Measurements from ENCODE around the gene XRCC5. TPM values are rescaled to one million over a fixed set of nuclear protein-coding genes. Genes with fewer than 3 reads are reported as not detected.
"Not testable (repeated sequence)": the region's sequence is repeated elsewhere in the genome, so short reads cannot be mapped to it uniquely, and the experiment has no call there.

XRCC5 gene
- total RNA-seq, 4 donors from 2014 or later: 113 to 149 (median 137) TPM

DNA sequence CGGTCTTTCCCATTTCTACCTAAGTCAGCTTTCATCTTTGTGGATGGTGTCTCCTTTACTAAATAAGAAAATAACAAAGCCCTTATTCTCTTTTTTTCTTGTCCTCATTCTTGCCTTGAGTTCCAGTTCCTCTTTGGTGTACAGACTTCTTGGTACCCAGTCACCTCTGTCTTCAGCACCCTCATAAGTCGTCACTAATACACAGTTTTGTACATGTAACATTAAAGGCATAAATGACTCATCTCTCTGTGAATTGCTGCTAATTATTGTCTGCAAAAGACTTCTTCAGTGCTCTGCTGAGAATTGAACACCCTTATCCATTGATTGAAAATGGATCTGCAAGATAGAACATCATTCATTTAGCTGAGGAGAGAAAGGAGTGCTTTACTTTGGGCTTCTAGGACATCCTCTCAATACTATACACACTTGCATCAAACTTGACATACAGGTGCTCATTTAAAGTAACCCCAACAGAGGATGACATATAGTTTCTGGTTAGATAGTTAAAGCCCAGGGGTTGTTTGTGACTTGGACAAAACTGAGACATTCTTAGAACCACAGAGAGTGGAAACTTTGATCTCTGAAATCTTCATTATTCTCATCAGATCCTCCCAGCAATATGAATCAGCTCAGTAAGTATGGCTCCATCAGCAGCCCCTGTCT, 97.0 kb downstream of the XRCC5 start:
- no peak for DNase-seq (ENCODE audit: extremely low spot score)
- intact Hi-C loops (cut with DNase I): no loop called here
- Histone ChIP-seq H3K4me3 (no peak overlapping the region), H3K27me3 (no peaks in the 10 kb centered on the region), H3K27ac (replicated peaks in 1 of 4) (no peak overlapping the region), H3K36me3 (peaks cover 49 to 85% (median 72%) of the 10 kb centered on the region in 4 donors), H3K4me1 (peaks cover 0 to 11% (median 5%) of the 10 kb centered on the region in 4 donors), H3K9me3 (no peaks in the 10 kb centered on the region)
- WGBS: 90% methylated on average over 2 of the region's 2 CpGs
- TF ChIP-seq, protein P1, sequence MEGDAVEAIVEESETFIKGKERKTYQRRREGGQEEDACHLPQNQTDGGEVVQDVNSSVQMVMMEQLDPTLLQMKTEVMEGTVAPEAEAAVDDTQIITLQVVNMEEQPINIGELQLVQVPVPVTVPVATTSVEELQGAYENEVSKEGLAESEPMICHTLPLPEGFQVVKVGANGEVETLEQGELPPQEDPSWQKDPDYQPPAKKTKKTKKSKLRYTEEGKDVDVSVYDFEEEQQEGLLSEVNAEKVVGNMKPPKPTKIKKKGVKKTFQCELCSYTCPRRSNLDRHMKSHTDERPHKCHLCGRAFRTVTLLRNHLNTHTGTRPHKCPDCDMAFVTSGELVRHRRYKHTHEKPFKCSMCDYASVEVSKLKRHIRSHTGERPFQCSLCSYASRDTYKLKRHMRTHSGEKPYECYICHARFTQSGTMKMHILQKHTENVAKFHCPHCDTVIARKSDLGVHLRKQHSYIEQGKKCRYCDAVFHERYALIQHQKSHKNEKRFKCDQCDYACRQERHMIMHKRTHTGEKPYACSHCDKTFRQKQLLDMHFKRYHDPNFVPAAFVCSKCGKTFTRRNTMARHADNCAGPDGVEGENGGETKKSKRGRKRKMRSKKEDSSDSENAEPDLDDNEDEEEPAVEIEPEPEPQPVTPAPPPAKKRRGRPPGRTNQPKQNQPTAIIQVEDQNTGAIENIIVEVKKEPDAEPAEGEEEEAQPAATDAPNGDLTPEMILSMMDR (IDR thresholded peaks at IDR 0.05): no peak
- no peak for TF ChIP-seq POLR2AphosphoS5 (IDR thresholded peaks at IDR 0.05)
- TF ChIP-seq EP300 (IDR thresholded peaks at IDR 0.05): no peak
- TF ChIP-seq POLR2A (IDR thresholded peaks at IDR 0.05; ENCODE audit: low read depth): no peak

DNA sequence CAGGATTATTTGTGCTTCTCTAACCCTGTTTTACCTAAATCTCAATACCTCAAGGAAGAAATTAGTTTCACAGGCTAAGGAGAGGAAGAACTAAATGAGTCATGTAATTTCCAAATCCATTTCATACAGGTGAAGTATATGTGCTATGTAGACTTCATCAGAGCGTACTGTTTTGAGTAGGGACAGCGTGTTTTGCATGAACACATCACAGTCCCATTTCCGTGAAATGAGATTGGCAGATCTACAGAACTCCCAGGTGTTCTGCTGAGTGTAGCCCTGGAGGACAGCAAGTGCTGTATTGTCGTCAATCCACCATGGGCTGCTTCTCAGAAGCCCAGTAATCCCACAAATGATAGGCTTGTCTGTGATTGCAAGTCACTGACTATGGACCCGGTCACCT, 97.7 kb downstream of the XRCC5 start:
- DNase-seq (ENCODE audit: extremely low spot score): no peak
- no peaks in the 10 kb centered on the region for H3K27me3 ChIP-seq
- H3K4me1 ChIP-seq: peaks cover 0 to 13% (median 5%) of the 10 kb centered on the region in 4 donors
- H3K9me3 ChIP-seq: no peaks in the 10 kb centered on the region
- H3K27ac ChIP-seq (replicated peaks in 1 of 4): no peak overlapping the region
- 98% methylated on average over 5 of the region's 5 CpGs for WGBS
- H3K36me3 ChIP-seq: peaks cover 42 to 78% (median 65%) of the 10 kb centered on the region in 4 donors
- TF ChIP-seq POLR2AphosphoS5 (IDR thresholded peaks at IDR 0.05): no peak
- TF ChIP-seq EP300 (IDR thresholded peaks at IDR 0.05): no peak
- intact Hi-C loops (cut with DNase I): no loop called here
- H3K4me3 ChIP-seq: no peak overlapping the region

DNA sequence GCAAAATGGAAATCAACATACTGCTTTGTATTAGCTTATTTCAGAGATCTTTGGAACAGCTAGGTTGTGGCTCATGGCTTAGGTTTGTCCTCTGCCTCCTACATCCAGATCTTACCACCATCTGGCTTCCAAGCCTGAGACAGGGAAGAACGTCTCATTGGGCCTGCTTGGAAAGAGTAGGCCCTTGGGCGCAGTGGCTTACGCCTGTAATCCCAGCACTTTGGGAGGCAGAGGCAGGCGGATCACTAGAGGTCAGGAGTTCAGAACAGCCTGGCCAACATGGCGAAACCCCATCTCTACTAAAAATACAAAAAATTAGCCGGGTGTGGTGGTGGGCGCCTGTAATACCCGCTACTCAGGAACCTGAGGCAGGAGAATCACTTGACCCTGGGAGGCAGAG, 99.5 kb downstream of the XRCC5 start:
- H3K4me3 ChIP-seq; intact Hi-C loops (cut with DNase I); H3K9me3 ChIP-seq; DNase-seq (ENCODE audit: extremely low spot score); H3K27ac ChIP-seq (replicated peaks in 1 of 4); H3K27me3 ChIP-seq: not testable (repeated sequence)
- peaks cover 40 to 61% (median 50%) of the 10 kb centered on the region in 4 donors for H3K36me3 ChIP-seq
- WGBS: 96% methylated on average over 8 of the region's 8 CpGs
- H3K4me1 ChIP-seq: peaks cover 0 to 13% (median 5%) of the 10 kb centered on the region in 4 donors

DNA sequence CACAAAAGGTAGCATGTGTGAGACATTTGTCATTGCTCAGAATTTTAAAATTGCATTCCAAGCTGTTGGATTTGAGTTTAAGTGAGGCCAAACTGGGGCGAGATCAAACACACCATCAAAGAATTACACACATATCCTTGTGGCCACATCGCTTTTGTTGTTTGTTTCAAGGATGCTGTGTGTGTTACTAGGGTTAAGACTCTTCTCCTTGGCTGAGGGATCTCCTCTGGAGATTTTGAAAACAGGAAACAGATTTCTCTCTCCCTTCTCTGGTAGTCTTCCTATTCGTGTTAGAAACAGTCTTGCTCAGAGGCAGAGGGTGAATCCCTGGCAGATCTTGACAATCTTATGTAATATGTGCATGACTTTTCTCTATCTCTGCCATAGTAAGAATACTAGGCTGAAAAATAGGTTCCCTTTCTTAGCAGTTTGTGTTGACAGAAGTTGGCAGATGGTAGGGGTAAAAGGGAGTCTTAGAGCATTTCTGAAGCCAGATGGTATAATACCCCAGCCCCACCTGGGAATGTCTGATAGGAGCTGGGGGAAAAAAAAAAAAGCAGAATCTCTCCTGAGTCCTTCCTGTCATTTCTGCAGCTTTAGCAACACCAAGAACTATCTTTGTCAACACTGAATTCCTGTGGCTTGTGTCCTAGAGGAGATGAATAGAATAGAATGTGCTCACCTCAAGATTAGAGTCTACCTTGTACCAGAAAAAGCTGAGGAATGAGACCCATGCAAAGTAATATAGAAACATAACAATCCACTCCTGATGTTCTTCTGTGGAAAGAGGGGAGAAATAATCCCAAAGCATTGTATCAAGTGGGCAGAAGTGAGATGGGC, 101.8 kb downstream of the XRCC5 start:
- intact Hi-C loops (cut with DNase I): no loop called here
- WGBS: 49% methylated on average over 3 of the region's 3 CpGs

DNA sequence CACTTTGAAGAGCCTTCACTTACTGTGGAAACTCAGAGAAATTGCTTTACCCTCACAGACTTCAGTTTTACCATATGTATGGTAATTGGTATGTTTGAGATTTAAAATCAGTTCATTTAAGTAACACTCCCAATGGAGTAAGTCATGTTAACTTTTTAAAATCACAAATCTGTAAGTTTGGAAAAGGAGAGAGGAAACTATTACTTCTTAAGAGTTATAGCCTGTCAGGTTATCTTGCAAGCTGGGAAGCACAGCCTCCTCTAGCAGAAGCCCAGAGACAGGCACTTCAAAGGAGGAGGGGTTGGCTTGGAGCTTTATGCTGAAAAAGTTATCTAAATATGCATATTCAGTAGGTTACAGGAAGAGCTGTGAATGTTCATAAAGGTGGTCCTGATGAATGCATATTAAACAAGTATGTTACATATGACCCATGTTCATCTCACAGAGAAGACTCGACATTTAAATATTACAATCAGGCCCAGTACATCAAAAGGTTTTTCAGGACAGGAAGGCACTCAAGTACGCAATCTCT, 102.5 kb downstream of the XRCC5 start:
- intact Hi-C loops (cut with DNase I): no loop called here
- Histone ChIP-seq H3K9me3 (no peaks in the 10 kb centered on the region), H3K4me3 (no peak overlapping the region), H3K36me3 (peaks cover 13 to 31% (median 20%) of the 10 kb centered on the region in 4 donors), H3K4me1 (peaks cover 0 to 19% (median 5%) of the 10 kb centered on the region in 4 donors), H3K27me3 (no peaks in the 10 kb centered on the region), H3K27ac (replicated peaks in 1 of 4) (no peak overlapping the region)
- no peak for DNase-seq (ENCODE audit: extremely low spot score)
- TF ChIP-seq POLR2AphosphoS5 (IDR thresholded peaks at IDR 0.05): no peak
- TF ChIP-seq EP300 (IDR thresholded peaks at IDR 0.05): no peak
- TF ChIP-seq POLR2A (IDR thresholded peaks at IDR 0.05; ENCODE audit: low read depth): no peak
- TF ChIP-seq, protein P1 (IDR thresholded peaks at IDR 0.05): no peak
- WGBS: 91% methylated on average over 2 of the region's 2 CpGs

More for the DNA sequence above, 101.8 kb downstream of the XRCC5 start:
- DNase-seq (ENCODE audit: extremely low spot score): no peak
- no peaks in the 10 kb centered on the region for H3K27me3 ChIP-seq
- peaks cover 21 to 38% (median 28%) of the 10 kb centered on the region in 4 donors for H3K36me3 ChIP-seq
- H3K9me3 ChIP-seq: no peaks in the 10 kb centered on the region
- H3K4me3 ChIP-seq: no peak overlapping the region
- peaks cover 0 to 16% (median 5%) of the 10 kb centered on the region in 4 donors for H3K4me1 ChIP-seq
- H3K27ac ChIP-seq (replicated peaks in 1 of 4): no peak overlapping the region
- TF ChIP-seq POLR2AphosphoS5 (IDR thresholded peaks at IDR 0.05) (no peak), POLR2A (IDR thresholded peaks at IDR 0.05; ENCODE audit: low read depth) (no peak), EP300 (IDR thresholded peaks at IDR 0.05) (no peak)
- TF ChIP-seq, protein P1 (IDR thresholded peaks at IDR 0.05): no peak
